ENCODE measurements around the gene ZFP90.
"Not testable (repeated sequence)": the region's sequence is repeated elsewhere in the genome, so short reads cannot be mapped to it uniquely, and the experiment has no call there.

ZFP90 gene

DNA sequence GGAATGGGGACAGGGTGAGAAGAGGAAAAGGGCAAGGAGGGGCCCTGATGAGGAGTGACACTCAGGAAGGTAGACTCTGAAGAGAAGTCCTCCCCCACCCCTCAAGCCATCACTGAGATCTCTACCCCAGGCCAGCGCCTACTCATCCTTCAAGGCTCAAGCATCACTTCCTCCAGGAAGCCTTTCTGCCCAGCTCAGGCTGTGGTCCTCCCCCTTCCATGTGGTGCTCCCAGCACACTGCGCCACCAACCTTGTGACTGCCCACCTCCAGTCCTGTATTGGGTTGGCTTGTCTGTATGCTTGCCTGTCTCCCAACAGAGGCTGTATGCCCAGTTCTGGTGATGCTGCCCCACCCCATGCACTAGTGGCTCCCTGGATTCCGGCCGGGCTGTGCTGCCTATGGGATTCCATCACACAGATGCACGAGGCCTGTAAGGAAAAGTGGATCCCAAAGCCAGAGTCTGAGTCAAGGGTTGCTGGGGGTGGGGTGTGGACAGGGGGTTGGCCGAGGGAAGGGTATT lies 19.8 kb upstream of the ZFP90 start:
- no peak for DNase-seq

GRCh38 chr16:68520649-68521086 lies 18.4 kb upstream of the ZFP90 start:
- DNase-seq = peak; percentile 92

DNA sequence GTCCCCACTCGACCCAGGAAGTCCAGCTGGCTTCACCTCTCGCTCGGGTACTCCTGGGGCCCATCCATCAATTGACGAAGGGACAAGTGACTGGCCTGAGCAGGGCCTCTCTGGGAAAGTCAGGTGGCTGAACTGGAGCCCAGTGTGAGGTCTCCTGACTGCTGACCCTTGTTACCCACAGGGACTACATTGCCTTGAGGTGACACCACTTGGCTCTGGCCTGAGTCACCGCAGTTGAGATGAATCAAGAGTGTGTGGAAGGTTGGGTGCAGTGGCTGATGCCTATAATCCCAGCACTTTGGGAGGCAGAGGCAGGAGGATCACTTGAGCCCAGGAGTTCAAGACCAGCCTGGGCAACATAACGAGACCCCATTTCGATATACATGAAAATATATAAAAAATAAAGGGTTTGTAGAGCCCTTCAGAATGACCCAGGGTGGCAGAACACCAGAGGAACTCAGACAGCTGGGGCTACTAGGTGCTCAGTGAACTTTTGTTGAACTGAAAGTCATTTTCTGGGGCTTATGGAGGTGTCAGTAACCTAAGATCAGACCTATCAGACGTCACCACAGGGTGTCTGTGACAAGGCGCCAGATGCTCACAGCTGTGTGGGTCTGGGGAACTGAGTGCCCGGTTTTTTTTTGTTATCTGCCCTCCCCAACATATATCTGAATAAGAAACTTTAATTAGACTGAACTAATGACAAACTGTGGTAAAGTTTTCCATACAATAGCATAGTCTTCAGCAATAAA lies 14.8 kb upstream of the ZFP90 start:
- no peak for DNase-seq

- DNase-seq = no peak
Measured at GRCh38 chr16:68526143-68526781, 12.8 kb upstream of the ZFP90 start.

DNA sequence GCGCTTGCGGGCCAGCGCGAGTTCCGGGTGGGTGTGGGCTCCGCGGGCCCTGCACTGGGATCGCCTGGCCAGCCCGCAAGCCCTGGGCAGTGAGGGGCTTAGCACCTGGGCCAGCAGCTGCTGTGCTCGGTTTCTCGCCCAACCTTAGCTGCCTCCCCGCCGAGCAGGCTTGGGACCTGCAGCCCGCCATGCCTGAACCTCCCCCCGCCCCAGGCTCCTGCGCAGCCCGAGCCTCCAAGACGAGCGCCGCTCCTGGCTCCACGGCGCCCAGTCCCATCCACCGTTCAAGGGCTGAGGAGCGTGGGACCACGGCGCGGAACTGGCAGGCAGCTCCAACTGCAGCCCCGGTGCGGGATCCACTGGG lies 12.3 kb upstream of the ZFP90 start:
- no peak for DNase-seq

GRCh38 chr16:68528233-68528632 lies 10.9 kb upstream of the ZFP90 start:
- no peak for DNase-seq

- DNase-seq = peak; percentile 73
Measured at GRCh38 chr16:68528686-68529379, 10.3 kb upstream of the ZFP90 start.

GRCh38 chr16:68529608-68529930 lies 9.5 kb upstream of the ZFP90 start:
- no peak for DNase-seq

DNA sequence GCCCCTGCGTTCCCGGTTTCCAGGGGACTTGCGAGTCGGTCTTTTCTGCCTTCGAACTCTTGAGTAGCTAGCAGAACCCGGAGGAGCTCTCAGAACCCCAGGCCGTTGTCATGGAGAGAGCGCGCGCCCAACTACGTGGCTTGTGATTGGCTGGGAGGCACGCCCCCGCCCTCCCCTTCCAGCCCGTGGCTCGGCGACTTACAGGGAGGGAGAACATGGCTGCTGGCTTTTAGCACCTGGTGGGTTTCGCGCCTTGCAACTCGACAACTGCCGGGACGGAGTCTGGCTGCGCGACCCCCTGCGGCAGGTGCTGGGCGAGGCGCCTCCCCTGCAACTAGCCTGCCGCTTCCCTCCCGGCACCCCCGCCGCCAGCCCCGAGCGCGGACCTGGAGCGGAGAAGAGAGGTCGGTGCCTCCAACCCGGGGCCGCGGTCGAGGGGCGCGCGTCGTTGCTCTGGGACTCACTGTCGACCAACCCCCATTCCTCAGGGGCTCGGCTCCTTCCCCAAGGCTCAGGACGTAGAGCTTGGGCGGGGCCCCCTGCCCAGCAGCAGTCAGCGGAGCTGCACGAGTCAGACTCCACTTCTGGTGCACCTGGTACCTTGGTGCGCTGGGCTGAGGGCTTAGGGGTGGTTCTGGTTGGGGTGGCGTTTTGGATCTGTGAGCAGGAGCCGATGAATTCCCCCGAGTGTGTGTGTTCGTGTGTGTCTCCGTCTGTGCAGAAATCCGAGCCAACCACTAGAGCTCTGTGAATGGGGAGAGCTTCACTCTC lies 9.0 kb upstream of the ZFP90 start:
- peak; percentile 91 for DNase-seq

- DNase-seq = no peak
Measured at GRCh38 chr16:68533937-68534336, 5.2 kb upstream of the ZFP90 start.

- DNase-seq = no peak
Measured at GRCh38 chr16:68535331-68535730, 3.8 kb upstream of the ZFP90 start.

DNA sequence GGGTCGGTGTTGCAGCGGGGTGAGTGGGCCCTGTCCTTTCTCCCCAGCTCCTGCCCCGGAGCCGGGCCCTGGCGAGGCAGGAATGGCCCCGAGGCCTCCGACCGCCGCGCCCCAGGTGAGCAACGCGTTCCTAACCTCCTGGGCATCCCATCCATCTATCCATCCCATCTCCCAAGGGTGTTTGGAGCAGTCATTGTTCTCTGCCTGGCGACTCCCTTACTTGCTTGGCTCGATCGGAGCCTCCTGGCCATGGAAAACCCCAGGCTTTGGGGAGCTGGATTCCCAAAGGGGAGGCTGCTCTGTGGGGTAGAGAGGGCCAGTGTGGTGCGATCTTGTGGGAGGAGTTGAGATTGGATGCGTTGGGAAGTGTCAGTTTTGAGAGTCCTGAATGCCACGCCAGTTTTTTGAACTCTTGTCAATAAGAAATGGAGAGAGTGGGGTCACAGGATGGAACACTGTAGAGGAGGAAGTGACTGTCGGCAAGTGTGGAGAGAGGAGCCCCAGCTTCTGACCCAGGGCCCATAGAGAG lies 684 bp downstream of the ZFP90 start:
- no peak for DNase-seq

GRCh38 chr16:68548947-68549346 lies 9.9 kb downstream of the ZFP90 start:
- DNase-seq = no peak

DNA sequence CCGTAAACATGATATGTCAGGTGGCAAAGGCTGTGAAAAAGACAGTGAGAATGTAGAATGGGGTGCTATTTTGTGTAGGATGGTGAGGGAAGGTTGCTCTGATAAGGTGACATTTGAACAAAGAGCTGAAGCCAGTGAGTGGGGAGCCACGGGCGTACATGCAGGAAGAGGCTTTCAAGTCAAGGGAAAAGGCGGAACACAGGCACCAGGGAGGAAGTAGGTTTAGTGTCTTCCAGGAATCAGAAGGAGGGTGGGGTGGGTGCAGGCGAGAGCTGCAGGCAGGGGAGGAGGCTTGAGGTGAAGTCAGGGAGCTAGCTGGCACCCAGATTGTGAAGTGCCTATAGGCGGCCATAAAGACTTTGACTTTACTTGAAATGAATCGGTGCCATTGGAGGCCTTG lies 14.1 kb downstream of the ZFP90 start:
- no peak for DNase-seq

GRCh38 chr16:68560341-68560740 lies 21.2 kb downstream of the ZFP90 start:
- DNase-seq = not testable (repeated sequence)

DNA sequence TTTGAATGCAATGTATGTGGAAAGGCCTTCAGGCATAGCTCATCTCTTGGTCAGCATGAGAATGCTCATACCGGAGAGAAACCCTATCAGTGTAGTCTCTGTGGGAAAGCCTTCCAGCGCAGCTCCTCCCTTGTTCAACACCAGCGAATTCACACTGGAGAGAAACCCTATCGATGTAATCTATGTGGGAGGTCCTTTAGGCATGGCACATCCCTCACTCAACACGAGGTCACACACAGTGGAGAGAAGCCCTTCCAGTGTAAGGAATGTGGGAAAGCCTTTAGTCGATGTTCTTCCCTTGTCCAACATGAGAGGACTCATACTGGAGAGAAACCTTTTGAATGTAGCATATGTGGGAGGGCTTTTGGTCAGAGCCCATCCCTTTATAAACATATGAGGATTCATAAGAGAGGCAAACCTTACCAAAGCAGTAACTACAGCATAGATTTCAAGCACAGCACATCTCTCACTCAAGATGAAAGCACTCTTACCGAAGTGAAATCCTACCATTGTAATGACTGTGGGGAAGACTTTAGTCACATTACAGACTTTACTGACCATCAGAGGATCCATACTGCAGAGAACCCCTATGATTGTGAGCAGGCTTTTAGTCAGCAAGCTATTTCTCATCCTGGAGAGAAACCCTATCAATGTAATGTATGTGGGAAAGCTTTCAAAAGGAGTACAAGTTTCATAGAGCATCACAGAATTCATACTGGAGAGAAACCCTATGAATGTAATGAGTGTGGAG lies 24.7 kb downstream of the ZFP90 start:
- DNase-seq = no peak

DNA sequence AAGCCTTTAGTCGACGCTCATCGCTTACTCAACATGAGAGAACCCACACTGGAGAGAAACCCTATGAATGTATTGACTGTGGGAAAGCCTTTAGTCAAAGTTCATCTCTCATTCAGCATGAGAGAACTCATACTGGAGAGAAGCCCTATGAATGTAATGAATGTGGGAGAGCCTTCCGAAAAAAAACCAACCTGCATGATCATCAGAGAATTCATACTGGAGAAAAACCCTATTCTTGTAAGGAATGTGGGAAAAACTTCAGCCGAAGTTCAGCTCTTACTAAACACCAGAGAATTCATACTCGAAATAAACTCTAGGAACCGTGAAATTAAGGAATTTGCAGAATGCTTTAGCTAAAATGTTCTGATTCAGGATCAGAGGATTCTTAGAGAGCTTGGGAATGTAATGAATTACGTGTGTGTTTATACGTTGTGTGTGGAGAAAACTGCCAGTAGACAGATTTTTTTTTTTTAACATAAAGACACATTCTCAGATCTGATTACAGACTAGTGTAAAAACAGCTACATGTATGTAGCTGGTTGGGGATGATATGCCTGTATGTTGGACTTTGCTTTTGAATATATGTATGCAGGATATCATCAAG lies 25.4 kb downstream of the ZFP90 start:
- DNase-seq = no peak

DNA sequence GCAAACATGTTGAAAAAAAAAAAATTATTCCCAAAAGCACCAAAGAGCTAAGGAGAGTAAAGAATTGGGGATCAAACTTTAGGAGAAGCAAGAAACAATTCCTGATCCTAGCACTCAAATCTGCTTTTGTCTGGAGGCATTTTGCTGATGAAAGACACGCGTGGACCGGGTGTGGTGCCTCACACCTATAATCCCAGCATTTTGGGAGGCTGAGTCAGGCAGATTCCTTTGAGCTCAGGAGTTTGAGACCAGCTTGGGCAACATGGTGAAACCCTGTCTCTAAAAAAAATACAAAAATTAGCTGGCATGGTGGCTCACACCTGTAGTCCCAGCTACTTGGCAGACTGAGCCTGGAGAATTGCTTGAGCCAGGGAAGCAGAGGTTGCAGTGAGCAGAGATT lies 35.4 kb downstream of the ZFP90 start:
- no peak for DNase-seq

DNA sequence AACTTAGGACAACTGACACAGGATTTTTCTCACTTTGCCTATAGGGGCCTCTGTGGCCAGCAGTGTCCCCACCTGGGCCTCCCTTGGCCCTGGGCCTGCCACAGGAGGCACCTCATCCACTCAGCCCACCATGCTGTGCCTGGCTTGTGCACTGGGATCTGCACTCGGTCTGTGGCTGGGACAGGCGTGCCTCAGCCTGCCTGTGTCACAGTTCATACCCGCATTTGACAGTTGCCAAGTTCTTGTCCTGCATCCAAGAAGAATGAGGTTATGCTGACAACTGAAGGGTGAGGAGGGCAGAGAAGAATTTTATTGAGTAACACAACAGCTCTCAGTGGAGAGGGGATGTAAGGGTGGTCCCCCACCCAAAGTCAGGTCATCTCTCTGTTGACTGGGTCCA lies 36.0 kb downstream of the ZFP90 start:
- no peak for DNase-seq

GRCh38 chr16:68577352-68577853 lies 38.3 kb downstream of the ZFP90 start:
- DNase-seq = no peak

DNA sequence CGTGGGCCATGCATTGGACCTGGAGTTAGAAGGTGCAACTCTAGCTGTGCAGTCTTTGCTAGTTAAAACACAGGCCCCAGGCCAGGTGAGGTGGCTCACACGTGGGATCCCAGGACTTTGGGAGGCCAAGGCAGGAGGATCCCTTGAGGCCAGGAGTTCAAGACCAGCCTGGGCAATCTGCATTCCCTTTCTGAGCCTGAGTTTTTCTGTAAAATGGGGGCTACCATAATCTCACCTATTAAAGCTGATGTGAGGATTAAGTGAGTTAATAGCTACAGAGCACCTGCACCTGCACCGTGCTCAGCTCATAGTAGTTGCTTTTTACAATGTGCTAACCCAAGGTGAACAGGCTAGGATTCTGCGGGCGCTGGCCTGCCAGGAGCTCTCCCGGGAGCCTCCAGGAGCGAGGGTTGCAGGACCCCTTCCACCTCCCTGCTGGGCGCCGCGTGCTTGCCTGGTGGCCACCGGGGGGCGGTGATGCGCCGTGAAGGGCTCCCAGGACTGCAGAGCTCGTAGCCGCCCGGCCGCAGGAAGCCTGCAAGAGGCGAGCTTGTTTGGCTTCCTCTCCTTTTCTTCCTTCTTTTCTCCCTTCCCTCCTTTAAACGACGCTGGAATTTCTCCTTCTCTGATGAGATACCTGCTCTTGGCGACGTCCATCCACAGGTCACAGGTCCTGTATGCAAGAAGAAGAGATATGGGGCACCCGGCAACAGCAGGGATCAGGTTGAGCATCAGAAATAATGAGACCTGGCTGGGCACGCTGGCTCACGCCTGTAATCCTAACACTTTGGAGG lies 51.3 kb downstream of the ZFP90 start:
- no peak for DNase-seq

All from NCI-H1436 (cell line).